Measurements from ENCODE around the gene ATP6V0D1.

GRCh38 chr16:67518676-67519075 lies 37.7 kb upstream of the ATP6V0D1 start:
- TF ChIP-seq CTCF (IDR thresholded peaks at IDR 0.05) (no peak), POLR2A (IDR thresholded peaks at IDR 0.05) (no peak), POLR2AphosphoS5 (IDR thresholded peaks at IDR 0.05) (no peak)
